ENCODE data around the gene ELN.

GRCh38 chr7:73986158-73986631, 41.8 kb upstream of the ELN start:
- TF ChIP-seq CTCF (IDR thresholded peaks at IDR 0.05; ENCODE audit: low read depth, low read length, poor library complexity, severe bottlenecking) (no peak), EZH2phosphoT487 (IDR thresholded peaks at IDR 0.05; ENCODE audit: borderline replicate concordance, low read length) (no peak)
